OCI-LY1 (cell line): Measurements from ENCODE around the gene HSF2BP.

Source experiments
- CTCF ChIP-seq: fragments of 200-600 bp; sonication (generic), shearing (Covaris generic); IDR thresholded peaks from 2 replicates; pipeline ENCODE4 v1.5.1; 2017; ENCODE audit warnings: mild to moderate bottlenecking, antibody characterized with exemption, low read length, moderate library complexity, mixed read lengths
- EZH2 ChIP-seq: fragments of 200-600 bp; sonication (generic), shearing (Covaris generic); IDR thresholded peaks from 2 replicates; pipeline ENCODE4 v1.8.0; 2017; ENCODE audit warnings: borderline replicate concordance, mixed run types, mild to moderate bottlenecking, antibody characterized with exemption, low read length, moderate library complexity, mixed read lengths

GRCh38 chr21:43635436-43635835 lies 23.9 kb downstream of the HSF2BP start:
- TF ChIP-seq CTCF (no peak), EZH2 (no peak)
